HG03280 (cell line): Measurements from ENCODE around the gene CACUL1.

Experiments used
- ATAC-seq: cut with Tn5 transposase; IDR thresholded peaks from one replicate; pipeline ENCODE4 v1.9.1; 2021; ENCODE audit warnings: mild to moderate bottlenecking, moderate library complexity; ENCODE audit not compliant: unreplicated experiment

CACUL1 gene

GRCh38 chr10:118735294-118735693 lies 19.5 kb downstream of the CACUL1 start:
- ATAC-seq: no peak

- ATAC-seq: no peak
Observed at GRCh38 chr10:118734475-118734874, 20.3 kb downstream of the CACUL1 start.

- peak; percentile 52 for ATAC-seq
Observed at GRCh38 chr10:118732245-118733165, 22.3 kb downstream of the CACUL1 start.

DNA sequence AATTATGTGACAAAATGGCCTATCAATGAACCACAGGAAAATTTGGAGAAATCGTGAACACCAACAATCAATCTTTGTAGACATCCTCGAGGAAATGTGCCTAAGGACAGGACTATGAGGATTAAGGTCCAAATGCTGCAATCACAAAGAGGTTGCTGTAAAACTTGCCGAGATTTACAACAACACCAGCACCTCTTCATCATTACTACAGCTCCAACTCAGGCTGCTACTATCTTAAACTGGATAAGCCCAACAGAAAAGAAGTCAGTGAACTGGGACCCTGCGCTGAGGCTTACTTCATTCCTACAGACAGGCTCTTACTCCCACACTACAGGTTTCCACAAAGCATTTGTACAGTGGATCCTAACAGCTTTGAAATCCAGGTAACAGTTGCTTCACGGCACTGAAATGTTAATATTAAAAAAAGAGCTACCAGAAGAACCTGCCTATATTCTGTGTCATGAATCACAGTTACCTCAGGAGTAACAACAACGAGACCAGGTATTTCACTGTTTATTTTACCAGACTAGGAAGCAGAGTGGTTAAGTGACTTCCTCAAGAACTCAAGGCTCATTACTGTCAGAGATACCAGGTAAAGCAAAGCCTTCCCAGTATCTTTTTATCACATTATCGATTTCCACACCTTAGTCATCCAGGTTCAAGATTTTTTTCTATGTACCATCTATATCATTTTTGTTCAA lies 23.9 kb downstream of the CACUL1 start:
- no peak for ATAC-seq

- peak; percentile 74 for ATAC-seq
Observed at GRCh38 chr10:118729641-118730258, 25.0 kb downstream of the CACUL1 start.

DNA sequence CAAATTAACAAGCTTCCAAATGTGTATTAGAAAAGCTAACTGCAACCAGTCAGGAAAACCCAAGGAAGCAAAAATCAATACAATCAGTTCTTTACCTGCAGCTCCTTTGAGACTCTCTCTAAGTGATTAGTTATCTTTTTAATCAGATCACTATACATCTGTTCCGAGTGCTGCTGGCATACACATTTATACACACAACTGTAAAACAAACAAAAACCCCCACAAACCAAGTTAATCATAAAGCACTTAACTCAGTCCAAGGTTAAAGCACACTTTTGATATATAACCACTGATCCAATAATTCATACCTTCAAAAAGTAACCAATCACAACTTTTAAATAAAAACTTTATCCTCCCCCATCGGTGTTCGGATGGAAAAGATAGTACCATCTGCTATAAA lies 25.6 kb downstream of the CACUL1 start:
- no peak for ATAC-seq

GRCh38 chr10:118725886-118726500 lies 28.8 kb downstream of the CACUL1 start:
- no peak for ATAC-seq

DNA sequence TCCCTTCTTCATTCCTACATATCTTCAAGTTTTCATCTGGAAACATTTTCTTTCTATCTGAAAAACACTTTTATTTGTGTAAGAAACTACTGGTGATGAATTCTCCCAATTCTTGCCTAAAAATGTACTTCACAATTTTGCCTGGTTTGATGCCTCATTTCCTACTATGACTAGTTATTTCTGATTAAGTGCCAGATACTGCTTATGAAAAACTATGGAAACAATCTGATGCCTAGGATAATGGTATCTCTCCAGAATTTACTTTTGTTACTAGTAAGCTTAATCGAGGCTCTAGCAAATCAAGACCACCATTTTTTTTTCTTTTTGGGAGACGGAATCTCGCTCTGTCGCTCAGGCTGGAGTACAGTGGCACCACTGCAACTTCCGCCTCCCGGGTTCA lies 31.3 kb downstream of the CACUL1 start:
- no peak for ATAC-seq

DNA sequence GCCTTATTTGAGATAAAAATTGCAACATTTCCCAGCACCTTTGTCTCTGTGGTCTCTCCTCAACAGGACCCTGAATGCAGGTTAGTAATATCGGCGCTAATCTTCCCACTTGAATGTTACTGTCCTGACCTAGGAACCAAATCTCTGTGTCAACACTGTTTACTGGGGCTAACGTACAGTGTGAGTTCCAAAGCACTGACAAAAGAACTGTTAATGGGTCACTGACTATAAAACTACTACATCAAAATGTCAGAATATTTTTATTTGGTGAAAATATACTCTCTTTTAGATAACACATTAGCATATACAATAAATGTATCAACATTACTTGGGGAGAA lies 33.3 kb downstream of the CACUL1 start:
- ATAC-seq: no peak

DNA sequence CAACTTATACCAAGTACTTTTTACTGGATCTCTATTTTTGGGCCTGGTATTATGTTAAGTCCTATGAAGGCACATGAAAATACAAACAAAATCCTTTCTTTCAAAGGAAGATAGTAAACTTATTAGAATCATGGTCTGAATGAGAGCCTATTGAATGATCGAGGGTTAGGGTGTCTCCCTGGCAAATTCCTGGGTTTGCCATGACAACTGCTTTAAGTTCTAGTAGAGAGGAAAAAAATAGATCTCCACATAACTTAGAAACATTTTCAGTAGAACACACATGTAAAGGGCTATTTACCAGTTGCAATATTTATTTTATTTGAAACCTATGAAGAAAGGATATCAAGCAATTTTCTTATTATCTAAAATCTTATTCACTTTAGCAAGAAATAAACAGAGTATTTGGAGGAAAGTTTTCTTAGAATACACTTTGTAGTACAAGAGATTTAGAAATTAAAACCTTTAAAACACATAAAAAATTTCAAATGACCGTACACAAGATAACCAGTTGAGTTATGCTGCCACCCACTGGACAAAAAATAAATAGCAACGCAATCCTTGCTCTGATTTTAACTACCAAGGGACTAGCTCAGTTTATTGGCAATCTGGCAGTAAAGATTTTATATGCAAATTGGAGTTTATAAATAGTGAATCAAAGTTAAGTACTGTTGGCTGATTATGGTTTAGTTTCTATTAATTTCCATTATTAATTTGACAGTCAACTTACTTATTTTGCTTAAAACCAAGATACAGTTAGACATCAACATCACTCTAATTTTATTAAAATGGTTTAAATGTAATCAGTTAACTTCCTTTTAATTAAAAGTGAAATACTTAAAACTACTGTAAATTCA lies 33.9 kb downstream of the CACUL1 start:
- ATAC-seq: no peak

DNA sequence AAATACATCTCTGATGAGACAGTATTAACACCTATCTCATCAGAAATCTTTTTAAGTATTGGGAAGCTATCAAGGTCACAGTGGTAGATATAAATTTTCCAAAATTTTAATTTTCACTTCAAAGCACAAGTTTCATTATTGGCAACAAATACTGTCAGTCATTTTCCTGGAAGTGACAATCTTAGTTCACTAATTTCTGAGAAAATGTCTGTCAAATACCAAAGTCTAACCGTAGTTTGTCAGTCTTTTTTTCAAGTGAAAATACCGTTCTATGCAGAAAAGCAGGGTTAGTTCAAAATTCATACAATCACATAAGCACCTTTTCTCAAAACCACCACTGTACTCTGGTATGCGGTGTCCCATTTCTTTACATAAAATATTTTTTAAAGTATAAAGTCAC lies 40.4 kb downstream of the CACUL1 start:
- no peak for ATAC-seq

- no peak for ATAC-seq
Observed at GRCh38 chr10:118712930-118713634, 41.7 kb downstream of the CACUL1 start.

GRCh38 chr10:118712080-118712479 lies 42.7 kb downstream of the CACUL1 start:
- ATAC-seq: no peak

GRCh38 chr10:118710487-118710886 lies 44.3 kb downstream of the CACUL1 start:
- ATAC-seq: no peak

DNA sequence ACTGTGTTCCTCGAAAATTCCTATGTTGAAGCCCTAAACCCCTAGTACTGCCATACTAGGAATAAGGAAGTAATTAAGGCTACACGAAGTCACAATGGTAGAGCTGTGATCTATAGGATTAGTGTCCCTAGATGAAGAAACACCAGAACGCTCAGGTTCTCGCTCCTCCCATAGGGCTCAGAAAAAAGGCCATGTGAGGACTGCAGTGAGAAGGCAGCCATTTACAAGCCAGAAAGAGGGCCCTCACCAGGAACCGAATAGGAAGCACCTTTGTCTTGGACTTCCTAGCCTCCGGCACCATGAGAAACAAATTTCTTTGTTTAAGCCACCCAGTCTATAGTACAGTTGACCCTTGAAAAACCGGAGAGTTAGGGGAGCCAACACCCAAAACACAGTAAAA lies 46.2 kb downstream of the CACUL1 start:
- ATAC-seq: no peak

GRCh38 chr10:118704711-118705110 lies 50.1 kb downstream of the CACUL1 start:
- no peak for ATAC-seq

GRCh38 chr10:118701529-118702323 lies 53.0 kb downstream of the CACUL1 start:
- ATAC-seq: no peak

DNA sequence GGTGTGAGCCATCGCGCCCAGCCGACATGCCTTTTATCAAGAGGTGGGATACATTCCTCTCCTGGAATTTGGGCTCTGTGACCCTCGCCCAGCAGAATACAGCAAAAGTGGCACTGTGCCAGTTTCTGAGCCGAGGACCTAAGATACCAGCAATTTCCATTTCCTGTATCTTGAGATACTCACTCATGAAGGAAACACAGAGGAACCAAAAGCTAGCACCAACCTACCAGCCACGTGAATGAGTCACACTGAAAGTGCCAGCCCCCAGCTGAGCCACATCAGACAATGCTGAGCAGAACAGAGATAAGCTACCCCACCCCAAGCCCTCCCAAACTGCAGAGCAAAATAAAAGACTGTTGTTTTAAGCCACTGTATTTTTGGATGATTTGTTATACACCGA lies 56.3 kb downstream of the CACUL1 start:
- ATAC-seq: peak; percentile 97

DNA sequence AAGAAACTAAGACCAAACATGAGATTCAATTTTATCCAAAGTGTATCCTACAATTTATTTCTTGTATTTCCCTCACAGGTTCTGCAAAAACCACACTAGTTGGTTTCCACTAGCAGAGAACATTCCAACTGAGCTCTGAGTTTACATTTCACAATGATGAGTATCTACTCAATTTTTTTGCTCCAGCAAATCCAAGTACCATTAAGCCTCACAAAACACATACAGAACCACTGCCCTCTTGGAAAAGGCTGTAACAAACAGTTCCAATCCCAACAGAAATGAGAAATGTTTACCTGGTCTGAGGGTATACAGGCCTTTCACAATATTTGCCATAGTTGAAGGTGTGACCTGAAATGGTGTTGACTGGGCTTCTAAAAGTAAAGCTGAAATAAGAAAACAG lies 59.9 kb downstream of the CACUL1 start:
- ATAC-seq: no peak
